HepG2 (cell line): ENCODE data around the gene EFNA2. TPM values are rescaled to one million over a fixed set of nuclear protein-coding genes. Genes with fewer than 3 reads are reported as not detected.

Source experiments
- ARID3A ChIP-seq: IDR thresholded peaks from 2 replicates; pipeline ENCODE4 v1.6.1; 2012; ENCODE audit warnings: low read depth, low read length, improper control_type of control experiment
- ARID4A ChIP-seq: sonication (generic); formaldehyde crosslinking; IDR thresholded peaks from 2 replicates; pipeline ENCODE4 v1.5.0; 2020; ENCODE audit warnings: mild to moderate bottlenecking, missing genetic modification reagents, borderline replicate concordance
- ATM ChIP-seq: fragments of 450-650 bp; IDR thresholded peaks from 2 replicates; pipeline ENCODE4 v1.7.1; 2017; ENCODE audit warnings: mild to moderate bottlenecking, borderline replicate concordance
- CREBL2 ChIP-seq: sonication (generic); formaldehyde crosslinking; IDR thresholded peaks from 2 replicates; pipeline ENCODE4 v1.8.1; 2023; ENCODE audit warnings: missing genetic modification reagents, mild to moderate bottlenecking, borderline replicate concordance
- ERF ChIP-seq: IDR thresholded peaks from 2 replicates; pipeline ENCODE4 v1.6.1; 2018; ENCODE audit warnings: missing biosample characterization, missing genetic modification reagents
- FOXK1 ChIP-seq: sonication (generic); formaldehyde crosslinking; IDR thresholded peaks from 2 replicates; pipeline ENCODE4 v1.4.0; 2020; ENCODE audit warnings: low read depth, missing genetic modification reagents, borderline replicate concordance
- HNRNPK ChIP-seq: fragments of 200-400 bp; formaldehyde crosslinking; IDR thresholded peaks from 2 replicates; pipeline ENCODE4 v1.6.1; 2018; ENCODE audit warnings: low read length, low read depth, moderate library complexity, mild to moderate bottlenecking; ENCODE audit not compliant: poor library complexity, severe bottlenecking
- IRF9 ChIP-seq: sonication (generic); formaldehyde crosslinking; IDR thresholded peaks from 2 replicates; pipeline ENCODE4 v1.8.0; 2022; ENCODE audit warnings: missing genetic modification reagents, mild to moderate bottlenecking, borderline replicate concordance
- KDM3A ChIP-seq: IDR thresholded peaks from 2 replicates; pipeline ENCODE4 v1.6.1; 2018; ENCODE audit warnings: low read depth, missing compliant biosample characterization
- LBX2 ChIP-seq: sonication (generic); formaldehyde crosslinking; IDR thresholded peaks from 2 replicates; pipeline ENCODE4 v1.5.0; 2020; ENCODE audit warnings: missing genetic modification reagents, mild to moderate bottlenecking, borderline replicate concordance
- MAFF ChIP-seq: IDR thresholded peaks from 2 replicates; pipeline ENCODE4 v1.6.1; 2011; ENCODE audit warnings: low read depth, low read length, improper control_type of control experiment
- NCOA1 ChIP-seq: sonication (generic); formaldehyde crosslinking; IDR thresholded peaks from 2 replicates; pipeline ENCODE4 v1.9.0; 2021; ENCODE audit warnings: missing genetic modification reagents
- PITX1 ChIP-seq: sonication (generic); formaldehyde crosslinking; IDR thresholded peaks from 2 replicates; pipeline ENCODE4 v1.5.1; 2020; ENCODE audit warnings: mild to moderate bottlenecking, missing genetic modification reagents
- REL ChIP-seq: sonication (generic); formaldehyde crosslinking; conservative IDR thresholded peaks from 2 replicates; pipeline ENCODE4 v1.8.0; 2022; ENCODE audit warnings: mild to moderate bottlenecking, missing genetic modification reagents, moderate library complexity
- RFXANK ChIP-seq: IDR thresholded peaks from 2 replicates; pipeline ENCODE4 v1.6.1; 2016
- SP5 ChIP-seq: IDR thresholded peaks from 2 replicates; pipeline ENCODE4 v1.6.1; 2016; ENCODE audit warnings: low read depth, borderline replicate concordance
- SUZ12 ChIP-seq: fragments of 150-350 bp; IDR thresholded peaks from 2 replicates; pipeline ENCODE4 v1.6.1; 2014; ENCODE audit warnings: low read depth, low read length
- ZNF296 ChIP-seq: sonication (generic); formaldehyde crosslinking; conservative IDR thresholded peaks from 2 replicates; pipeline ENCODE4 v1.5.0; 2020; ENCODE audit warnings: mild to moderate bottlenecking, missing genetic modification reagents
- ZNF33A ChIP-seq: sonication (generic); formaldehyde crosslinking; IDR thresholded peaks from 2 replicates; pipeline ENCODE4 v1.5.1; 2020; ENCODE audit warnings: missing genetic modification reagents, mild to moderate bottlenecking, moderate library complexity, borderline replicate concordance
- ZNF510 ChIP-seq: sonication (generic); formaldehyde crosslinking; IDR thresholded peaks from 2 replicates; pipeline ENCODE4 v1.4.0; 2020; ENCODE audit warnings: low read depth, mild to moderate bottlenecking, missing genetic modification reagents
- ZNF577 ChIP-seq: sonication (generic); formaldehyde crosslinking; IDR thresholded peaks from 2 replicates; pipeline ENCODE4 v1.4.0; 2020; ENCODE audit warnings: mild to moderate bottlenecking, low read depth, missing genetic modification reagents, borderline replicate concordance
- ZSCAN21 ChIP-seq: sonication (generic); formaldehyde crosslinking; IDR thresholded peaks from 2 replicates; pipeline ENCODE4 v1.8.0; 2022; ENCODE audit warnings: mild to moderate bottlenecking, missing genetic modification reagents, moderate library complexity, borderline replicate concordance
- polyA plus RNA-seq, 8 experiments: library from polyadenylated mRNA; depleted of rRNA in 3 of 8; stranded (reverse) in 7 of 8; unstranded in 1 of 8; fragments of >200 nt; fragmentation: Illumina TruSeq in 4 of 8; extraction: Trizol in 4 of 8; gene quantifications; 2 replicates each; pipeline versions ENCODE4 v1.2.1 to v1.2.3, GENCODE V29; 2011 to 2016; ENCODE audit warnings: low read depth in 4 of 8, missing spikeins in 1 of 8, mixed read lengths in 1 of 8; ENCODE audit not compliant: insufficient read depth in 1 of 8
- total RNA-seq, 5 experiments: library from RNA; depleted of rRNA; stranded (reverse); fragments of >200 nt; fragmentation: Illumina TruSeq; extraction: Trizol; gene quantifications; 2 replicates each; pipeline ENCODE4 v1.2.3, GENCODE V29; 2016; ENCODE audit warnings: low read depth in 1 of 5

Gene EFNA2
- total and polyA plus RNA-seq, 2 of the 13 experiments (the other 11 are each of a cell fraction or from before 2014, with no cell fraction given): 6.0 to 9.9 TPM

GRCh38 chr19:1304197-1304924 lies 18.7 kb downstream of the EFNA2 start (continued):
- TF ChIP-seq ARID4A (CRISPR knock-in tag) (peak; percentile 47; the same call in 1 of the 2 replicates), MAFF (no peak), ZSCAN21 (CRISPR knock-in tag) (peak; percentile 41; the same call in 1 of the 2 replicates), ZNF33A (CRISPR knock-in tag) (no peak), LBX2 (no peak; the same call in 1 of the 2 replicates), NCOA1 (CRISPR knock-in tag) (no peak), IRF9 (CRISPR knock-in tag) (0 out of 2 replicates have a peak, but pooled peaks have one; percentile 56), CREBL2 (no peak), ATM (no peak), SUZ12 (no peak), SP5 (CRISPR knock-in tag) (peak; percentile 69; the same call in 1 of the 2 replicates), KDM3A (CRISPR knock-in tag) (no peak), ERF (CRISPR knock-in tag) (peak; percentile 37), ARID3A (no peak), ZNF510 (CRISPR knock-in tag) (no peak), ZNF577 (CRISPR knock-in tag) (no peak), REL (CRISPR knock-in tag) (no peak), ZNF296 (CRISPR knock-in tag) (0 out of 2 replicates have a peak, but pooled peaks have one; percentile 31), PITX1 (CRISPR knock-in tag) (0 out of 2 replicates have a peak, but pooled peaks have one; percentile 41), HNRNPK (no peak), RFXANK (CRISPR knock-in tag) (no peak), FOXK1 (CRISPR knock-in tag) (no peak)
